HG03066 (cell line): Measurements from ENCODE around the gene NONO.
"Not testable (repeated sequence)": the region's sequence is repeated elsewhere in the genome, so short reads cannot be mapped to it uniquely, and the experiment has no call there.

ENCODE experiments used
- ATAC-seq: cut with Tn5 transposase; IDR thresholded peaks from one replicate; pipeline ENCODE4 v1.9.1; 2021; ENCODE audit warnings: low read depth; ENCODE audit not compliant: unreplicated experiment

Gene NONO

GRCh38 chrX:71282514-71283402 lies 677 bp upstream of the NONO start:
- ATAC-seq: peak; percentile 25

DNA sequence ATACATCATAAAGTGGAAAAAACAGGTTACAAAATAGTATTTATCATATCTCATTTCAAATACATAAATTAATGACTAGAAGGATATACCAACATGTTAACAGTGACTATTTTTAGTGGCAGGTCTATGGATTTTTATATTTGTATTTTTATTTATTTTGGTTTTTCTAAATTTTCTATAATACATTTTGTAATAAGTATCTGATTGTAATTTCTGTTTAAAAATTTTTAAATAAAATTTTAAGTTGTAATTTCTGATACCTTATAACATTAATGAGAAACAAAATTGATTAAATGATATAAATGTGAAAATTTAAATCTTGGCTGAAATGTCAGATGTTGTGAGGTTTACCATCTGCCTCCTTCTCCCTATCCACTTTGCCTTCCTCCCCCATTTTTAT lies 2.5 kb downstream of the NONO start:
- no peak for ATAC-seq

GRCh38 chrX:71291381-71291780 lies 7.9 kb downstream of the NONO start:
- ATAC-seq: no peak

- ATAC-seq: no peak
Observed at GRCh38 chrX:71292669-71293365, 9.4 kb downstream of the NONO start.

DNA sequence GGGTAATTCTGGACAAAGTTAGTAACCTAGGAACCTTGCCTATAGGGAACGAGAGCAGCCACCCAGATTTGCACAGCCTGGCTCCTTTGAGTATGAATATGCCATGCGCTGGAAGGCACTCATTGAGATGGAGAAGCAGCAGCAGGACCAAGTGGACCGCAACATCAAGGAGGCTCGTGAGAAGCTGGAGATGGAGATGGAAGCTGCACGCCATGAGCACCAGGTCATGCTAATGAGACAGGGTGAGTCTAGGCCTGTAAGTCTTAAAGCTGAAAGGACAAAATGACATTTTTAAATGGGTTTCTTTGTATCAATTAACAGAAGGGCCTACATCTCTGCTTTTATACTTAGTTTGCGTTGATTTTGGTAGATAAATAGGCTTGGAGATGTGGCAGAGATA lies 13.4 kb downstream of the NONO start:
- no peak for ATAC-seq

GRCh38 chrX:71298119-71298518 lies 14.7 kb downstream of the NONO start:
- no peak for ATAC-seq

DNA sequence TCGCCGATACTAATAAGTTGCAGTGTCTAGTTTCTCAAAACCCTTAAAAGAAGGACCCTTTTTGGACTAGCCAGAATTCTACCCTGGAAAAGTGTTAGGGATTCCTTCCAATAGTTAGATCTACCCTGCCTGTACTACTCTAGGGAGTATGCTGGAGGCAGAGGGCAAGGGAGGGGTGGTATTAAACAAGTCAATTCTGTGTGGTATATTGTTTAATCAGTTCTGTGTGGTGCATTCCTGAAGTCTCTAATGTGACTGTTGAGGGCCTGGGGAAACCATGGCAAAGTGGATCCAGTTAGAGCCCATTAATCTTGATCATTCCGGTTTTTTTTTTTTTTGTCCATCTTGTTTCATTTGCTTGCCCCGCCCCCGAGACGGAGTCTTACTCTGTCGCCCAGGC lies 16.6 kb downstream of the NONO start:
- not testable (repeated sequence) for ATAC-seq

DNA sequence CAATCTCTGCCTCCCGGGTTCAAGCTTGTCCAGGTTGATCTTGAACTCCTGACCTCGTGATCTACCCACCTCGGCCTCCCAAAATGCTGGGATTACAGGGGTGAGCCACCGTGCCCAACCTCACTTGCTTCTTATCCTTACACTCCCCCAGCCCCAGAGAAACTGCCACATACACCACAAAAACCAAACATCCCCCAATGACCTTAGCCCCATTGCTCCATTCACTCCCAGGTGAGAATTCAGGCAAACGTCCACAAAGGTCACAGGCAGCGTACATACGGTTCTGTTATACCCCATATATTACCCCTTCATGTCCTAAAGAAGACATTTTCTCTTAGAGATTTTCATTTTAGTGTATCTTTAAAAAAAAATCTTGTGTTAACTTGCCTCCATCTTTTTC lies 17.1 kb downstream of the NONO start:
- not testable (repeated sequence) for ATAC-seq

DNA sequence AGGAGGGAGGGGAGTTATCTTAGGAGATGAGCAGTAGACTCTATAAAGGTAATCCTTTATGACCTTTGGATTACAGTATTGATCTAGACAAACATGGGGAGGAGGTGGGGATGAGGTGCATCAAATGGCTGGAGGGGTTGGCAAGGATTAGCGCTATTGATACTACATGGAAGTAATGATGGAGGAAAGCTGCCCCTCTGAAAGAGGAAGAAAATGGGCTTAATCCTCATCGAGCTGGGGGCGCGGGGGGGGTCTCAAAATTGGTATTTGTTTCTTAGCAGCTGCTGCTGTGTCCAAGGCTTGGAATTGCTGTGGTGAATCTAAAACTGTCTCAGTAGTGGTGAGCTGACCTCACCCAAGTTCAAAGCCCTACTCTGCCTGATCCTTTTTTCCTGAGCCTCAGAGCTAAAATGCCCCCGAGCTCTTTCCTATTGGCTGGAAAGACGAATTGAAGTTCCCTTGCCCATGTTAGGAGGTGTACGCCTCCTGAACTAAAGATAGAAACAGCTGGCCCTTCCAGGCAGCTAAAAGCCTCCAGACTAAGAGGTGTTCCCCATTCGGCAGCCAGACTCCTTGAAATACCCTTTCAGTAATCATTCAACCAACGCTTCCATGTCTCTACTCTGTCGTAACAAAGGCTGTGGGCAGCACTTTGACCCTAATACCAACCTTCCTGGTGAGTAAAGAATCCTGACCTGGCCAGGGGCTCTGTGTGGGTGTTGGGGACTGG lies 17.9 kb downstream of the NONO start, which contains the start of gene ITGB1BP2:
ITGB1BP2 (plus strand) TSS at position 556 of the 730 bp plus-strand sequence; CDS start at position 613, 57 bp downstream.
- no peak for ATAC-seq

DNA sequence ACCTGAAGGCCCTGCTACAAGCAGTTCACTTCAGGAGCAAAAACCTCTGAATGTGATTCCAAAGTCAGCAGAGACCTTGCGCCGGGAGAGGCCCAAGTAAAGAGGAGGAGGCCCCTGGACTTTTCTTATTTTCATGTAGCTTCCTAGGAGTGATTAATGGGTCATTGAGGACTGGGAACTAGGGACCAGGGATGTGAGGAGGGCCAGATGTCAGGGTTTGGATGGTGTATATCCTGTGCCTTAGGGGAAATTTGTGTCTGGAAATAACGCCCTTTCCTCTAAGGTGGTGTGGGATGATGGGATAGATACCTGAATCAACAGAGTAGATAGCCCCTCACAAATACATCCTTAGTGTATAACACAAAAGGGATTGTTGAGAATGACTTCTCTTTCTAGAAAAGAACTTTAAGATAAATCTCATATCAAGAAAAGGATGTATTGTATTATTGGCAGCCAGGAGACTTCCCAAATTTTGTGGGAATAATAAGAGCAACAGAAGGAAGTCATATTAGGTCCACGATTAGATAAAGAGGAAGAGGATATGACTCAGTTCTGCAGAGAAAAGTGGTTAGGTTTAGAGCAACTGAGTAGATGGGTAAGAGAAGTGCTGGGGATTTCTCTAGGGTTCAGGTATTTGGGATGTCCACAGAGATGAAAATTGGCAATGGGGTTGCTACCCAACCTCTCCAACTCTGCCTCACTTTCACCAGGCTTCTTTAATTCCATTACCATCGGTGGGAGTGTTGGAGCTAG lies 19.2 kb downstream of the NONO start:
- ATAC-seq: no peak

DNA sequence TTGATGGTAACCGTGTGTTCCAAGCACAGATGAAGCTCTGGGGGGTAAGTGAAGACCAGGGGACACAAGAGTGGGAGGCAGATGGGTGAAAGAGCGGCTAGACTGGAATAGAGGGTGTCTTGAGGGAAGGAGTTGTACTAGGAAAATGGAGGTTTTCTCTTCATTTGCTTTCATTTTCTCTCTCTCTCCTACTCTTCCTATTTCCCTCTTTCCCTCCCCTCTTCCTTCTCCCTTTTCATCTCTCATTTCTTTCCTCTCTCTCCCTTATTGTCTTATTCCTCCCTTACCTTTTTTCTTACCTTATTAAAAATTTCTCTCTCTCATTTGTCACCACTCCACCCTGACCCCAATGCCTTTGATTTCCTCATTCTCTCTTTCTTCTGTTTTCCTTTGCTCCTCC lies 21.1 kb downstream of the NONO start:
- ATAC-seq: no peak

- no peak for ATAC-seq
Observed at GRCh38 chrX:71315917-71316316, 32.5 kb downstream of the NONO start.

DNA sequence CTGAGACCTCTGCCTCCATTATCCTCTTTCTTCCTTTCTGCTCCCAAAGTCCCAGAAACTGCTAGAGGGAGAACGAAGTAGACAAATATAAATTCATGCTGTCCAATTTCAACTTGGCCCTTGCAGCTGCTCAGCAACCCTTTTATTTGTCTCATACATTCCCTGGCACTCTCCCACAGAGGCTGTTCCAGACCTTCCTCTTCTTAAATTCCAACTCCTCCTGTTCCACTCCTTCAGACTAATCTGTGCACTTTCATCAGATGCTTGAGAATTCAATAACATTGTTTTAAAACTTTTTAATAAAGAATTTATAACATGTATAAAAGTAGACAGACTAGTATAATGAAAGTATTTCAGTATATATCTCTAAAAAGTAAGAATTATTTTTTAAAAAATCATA lies 33.5 kb downstream of the NONO start:
- ATAC-seq: not testable (repeated sequence)

DNA sequence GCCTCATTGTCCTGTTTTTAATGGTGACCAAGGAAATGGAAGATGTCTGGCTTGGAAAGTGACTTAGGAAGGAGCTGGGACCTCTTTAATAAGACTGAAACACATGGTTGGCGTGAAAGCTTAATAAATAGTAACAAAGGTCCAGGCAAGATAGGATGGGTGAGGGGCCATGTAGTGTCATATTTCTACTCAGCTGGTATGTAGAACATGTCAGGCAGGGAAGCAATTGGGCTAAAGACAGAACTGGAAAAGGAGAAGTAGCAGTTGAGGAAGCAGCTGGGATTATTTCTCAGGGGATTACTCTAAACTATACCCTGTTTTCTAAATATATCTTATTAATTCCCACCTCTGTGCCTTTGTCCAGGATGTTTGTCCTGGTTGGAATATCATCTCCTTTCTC lies 36.7 kb downstream of the NONO start:
- ATAC-seq: no peak

DNA sequence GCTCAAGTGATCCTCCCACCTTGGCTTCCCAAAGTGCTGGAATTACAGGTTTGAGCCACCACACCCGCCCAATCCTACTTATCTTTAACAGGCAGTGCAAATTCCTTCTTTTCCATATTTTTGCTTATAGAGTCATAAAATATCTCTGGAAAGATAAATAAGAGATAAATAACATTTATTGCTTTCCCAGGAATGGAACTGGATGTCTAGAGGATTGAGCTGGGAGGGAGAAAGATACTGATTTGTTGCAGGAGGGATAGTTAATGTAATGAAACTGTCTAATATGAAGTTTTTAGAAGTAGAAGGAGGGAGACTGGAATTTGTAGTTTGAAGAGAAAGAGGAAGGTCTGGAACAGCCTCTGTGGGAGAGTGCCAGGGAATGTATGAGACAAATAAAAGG lies 38.3 kb downstream of the NONO start:
- ATAC-seq: no peak

- ATAC-seq: not testable (repeated sequence)
Observed at GRCh38 chrX:71324452-71324851, 41.0 kb downstream of the NONO start.

DNA sequence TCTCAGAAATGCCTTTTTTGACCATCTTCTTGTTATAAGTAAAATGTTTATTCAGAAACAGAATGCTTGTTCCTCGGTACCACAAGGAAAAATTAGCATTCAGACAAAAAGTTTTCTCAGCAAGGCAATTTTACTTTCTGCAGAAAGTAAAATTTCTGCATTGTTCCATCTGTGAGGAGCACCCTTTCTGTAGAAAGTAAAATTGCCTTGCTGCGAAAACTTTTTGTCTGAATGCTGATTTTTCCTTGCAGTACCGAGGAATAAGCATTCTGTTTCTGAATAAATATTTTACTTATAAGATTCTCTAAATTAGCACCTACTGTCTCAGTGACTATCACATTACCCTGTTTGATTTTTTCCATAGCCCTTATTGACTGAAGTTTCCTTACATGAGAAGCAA lies 43.0 kb downstream of the NONO start:
- ATAC-seq: no peak

DNA sequence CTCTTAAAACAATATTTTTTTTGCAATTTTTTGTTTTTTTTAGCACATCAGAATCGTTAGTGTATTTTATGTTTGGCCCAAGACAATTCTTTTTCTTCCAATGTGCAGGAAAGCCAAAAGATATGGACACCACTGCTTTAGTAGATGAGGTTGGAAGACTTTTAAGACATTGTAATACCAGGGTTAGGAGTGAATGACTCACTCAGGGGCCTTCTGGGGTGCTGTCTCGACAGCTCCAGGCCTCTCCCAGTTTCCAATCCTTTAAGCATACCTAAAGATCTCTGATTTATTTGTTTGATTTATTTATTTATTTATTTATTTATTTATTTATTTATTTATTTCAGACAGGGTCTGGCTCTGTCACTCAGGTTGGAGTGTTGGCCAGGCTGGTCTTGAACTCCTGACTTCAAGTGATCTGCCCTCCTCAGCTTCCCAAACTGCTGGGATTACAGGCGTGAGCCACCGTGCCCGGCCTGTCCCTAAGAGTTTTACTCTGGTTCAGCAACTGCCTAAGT lies 65.8 kb downstream of the NONO start:
- ATAC-seq: not testable (repeated sequence)

GRCh38 chrX:71349867-71350266 lies 66.4 kb downstream of the NONO start:
- ATAC-seq: not testable (repeated sequence)
